Gastrocnemius medialis (tissue), 4 donors: ENCODE measurements around the gene RBM10.

Source experiments
- POLR2A ChIP-seq, 2 donors: fragments of 450-650 bp; IDR thresholded peaks; one replicate each; pipeline ENCODE4 v1.6.1; 2017; ENCODE audit warnings: antibody characterized with exemption in 2 of 2, mild to moderate bottlenecking in 2 of 2, moderate library complexity in 2 of 2
- TF ChIP-seq, protein P1 (sequence below), 5 experiments: fragments of 450-650 bp in 3 of 5; fragments of 200-600 bp in 2 of 5; sonication (generic) in 2 of 5; IDR thresholded peaks in 4 of 5; conservative IDR thresholded peaks in 1 of 5; 1 replicate in 4 of 5; 2 replicates in 1 of 5; pipeline ENCODE4 v1.5.1; 2016 to 2019; ENCODE audit warnings: antibody characterized with exemption in 5 of 5, mild to moderate bottlenecking in 3 of 5, moderate library complexity in 3 of 5

DNA sequence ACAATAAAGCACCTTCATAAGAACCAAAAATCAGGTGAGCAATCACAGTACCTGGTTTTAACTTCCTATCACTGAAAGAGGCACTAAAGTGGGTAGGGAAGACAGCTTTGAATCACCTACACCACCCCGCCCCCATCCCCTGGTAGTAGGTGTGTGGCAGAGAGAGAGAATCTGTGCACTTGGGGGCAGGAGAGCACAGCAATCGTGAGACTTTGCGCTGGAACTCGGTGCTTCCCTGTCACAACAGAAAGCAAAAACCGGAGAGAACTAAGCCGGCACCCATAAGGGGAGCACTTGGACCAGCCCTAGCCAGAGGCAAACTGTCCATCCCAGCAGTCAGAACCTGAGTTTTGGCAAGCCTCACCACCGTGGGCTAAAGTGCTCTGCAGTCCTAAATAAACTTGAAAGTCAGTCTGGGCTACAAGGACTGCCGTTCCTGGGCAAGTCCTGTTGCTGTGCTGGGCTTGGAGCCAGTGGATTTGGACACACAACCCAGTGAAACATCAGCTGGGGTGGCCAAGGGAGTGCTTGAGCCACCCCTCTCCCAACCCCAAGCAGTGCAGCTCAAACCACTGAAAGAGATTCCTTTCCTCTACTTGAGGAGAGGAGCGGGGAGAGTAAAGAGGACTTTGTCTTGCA lies 32.6 kb upstream of the RBM10 start:
- TF ChIP-seq, protein P1, sequence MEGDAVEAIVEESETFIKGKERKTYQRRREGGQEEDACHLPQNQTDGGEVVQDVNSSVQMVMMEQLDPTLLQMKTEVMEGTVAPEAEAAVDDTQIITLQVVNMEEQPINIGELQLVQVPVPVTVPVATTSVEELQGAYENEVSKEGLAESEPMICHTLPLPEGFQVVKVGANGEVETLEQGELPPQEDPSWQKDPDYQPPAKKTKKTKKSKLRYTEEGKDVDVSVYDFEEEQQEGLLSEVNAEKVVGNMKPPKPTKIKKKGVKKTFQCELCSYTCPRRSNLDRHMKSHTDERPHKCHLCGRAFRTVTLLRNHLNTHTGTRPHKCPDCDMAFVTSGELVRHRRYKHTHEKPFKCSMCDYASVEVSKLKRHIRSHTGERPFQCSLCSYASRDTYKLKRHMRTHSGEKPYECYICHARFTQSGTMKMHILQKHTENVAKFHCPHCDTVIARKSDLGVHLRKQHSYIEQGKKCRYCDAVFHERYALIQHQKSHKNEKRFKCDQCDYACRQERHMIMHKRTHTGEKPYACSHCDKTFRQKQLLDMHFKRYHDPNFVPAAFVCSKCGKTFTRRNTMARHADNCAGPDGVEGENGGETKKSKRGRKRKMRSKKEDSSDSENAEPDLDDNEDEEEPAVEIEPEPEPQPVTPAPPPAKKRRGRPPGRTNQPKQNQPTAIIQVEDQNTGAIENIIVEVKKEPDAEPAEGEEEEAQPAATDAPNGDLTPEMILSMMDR (IDR thresholded peaks at IDR 0.05 in 4 of 5, conservative IDR thresholded peaks at IDR 0.05 in 1 of 5), result no peak
- no peak for TF ChIP-seq POLR2A (IDR thresholded peaks at IDR 0.05)
